Chondrocyte (in vitro differentiated cells): ENCODE data around the gene TTLL12. TPM values are rescaled to one million over a fixed set of nuclear protein-coding genes. Genes with fewer than 3 reads are reported as not detected.

Experiments
- DNase-seq: peaks from one replicate; pipeline ENCODE4 v3.0.0; 2021; ENCODE audit warnings: mixed read lengths, low spot score
- H3K27ac Mint-ChIP-seq: one replicate; pipeline ENCODE4 v1.8.0; 2021; ENCODE audit warnings: mild to moderate bottlenecking, moderate library complexity, mixed read lengths; ENCODE audit not compliant: unreplicated experiment
- H3K27me3 Mint-ChIP-seq: 2 replicates; pipeline ENCODE4 v1.8.0; 2021; ENCODE audit warnings: low read depth, mixed read lengths
- H3K36me3 Mint-ChIP-seq: 2 replicates; pipeline ENCODE4 v1.8.0; 2021; ENCODE audit warnings: low read depth, mixed read lengths
- H3K4me1 Mint-ChIP-seq: 2 replicates; pipeline ENCODE4 v1.8.0; 2021; ENCODE audit warnings: low read depth, mild to moderate bottlenecking, mixed read lengths
- H3K4me3 Mint-ChIP-seq: one replicate; pipeline ENCODE4 v1.8.0; 2021; ENCODE audit warnings: mild to moderate bottlenecking, moderate library complexity, mixed read lengths; ENCODE audit not compliant: unreplicated experiment
- H3K9me3 Mint-ChIP-seq: 2 replicates; pipeline ENCODE4 v1.8.0; 2021; ENCODE audit warnings: low read depth, mixed read lengths
- CTCF ChIP-seq: fragments of 200-600 bp; sonication (generic); IDR thresholded peaks from 2 replicates; pipeline ENCODE4 v1.5.0; 2021; ENCODE audit warnings: antibody characterized with exemption, mild to moderate bottlenecking, moderate library complexity
- long read RNA-seq: library from polyadenylated mRNA; stranded (forward); transcript quantifications from one replicate; pipeline ENCODE4 v2.0.0, GENCODE V29; 2021
- total RNA-seq: library from RNA; stranded (reverse); gene quantifications from 3 replicates; pipeline ENCODE4 v1.2.1, GENCODE V29; 2021

TTLL12 gene
- 33.5 to 36.4 TPM (median 35.6 TPM) in 3 replicates for total RNA-seq
- long read RNA-seq, transcript TTLL12-201 (14 exons, 3,385 nt) = major isoform, 74 of 95 reads
- long read RNA-seq, partial matches to known transcripts = 15 of 95 reads
- long read RNA-seq, other reads (novel, unspliced or antisense) = 6 of 95 reads

DNA sequence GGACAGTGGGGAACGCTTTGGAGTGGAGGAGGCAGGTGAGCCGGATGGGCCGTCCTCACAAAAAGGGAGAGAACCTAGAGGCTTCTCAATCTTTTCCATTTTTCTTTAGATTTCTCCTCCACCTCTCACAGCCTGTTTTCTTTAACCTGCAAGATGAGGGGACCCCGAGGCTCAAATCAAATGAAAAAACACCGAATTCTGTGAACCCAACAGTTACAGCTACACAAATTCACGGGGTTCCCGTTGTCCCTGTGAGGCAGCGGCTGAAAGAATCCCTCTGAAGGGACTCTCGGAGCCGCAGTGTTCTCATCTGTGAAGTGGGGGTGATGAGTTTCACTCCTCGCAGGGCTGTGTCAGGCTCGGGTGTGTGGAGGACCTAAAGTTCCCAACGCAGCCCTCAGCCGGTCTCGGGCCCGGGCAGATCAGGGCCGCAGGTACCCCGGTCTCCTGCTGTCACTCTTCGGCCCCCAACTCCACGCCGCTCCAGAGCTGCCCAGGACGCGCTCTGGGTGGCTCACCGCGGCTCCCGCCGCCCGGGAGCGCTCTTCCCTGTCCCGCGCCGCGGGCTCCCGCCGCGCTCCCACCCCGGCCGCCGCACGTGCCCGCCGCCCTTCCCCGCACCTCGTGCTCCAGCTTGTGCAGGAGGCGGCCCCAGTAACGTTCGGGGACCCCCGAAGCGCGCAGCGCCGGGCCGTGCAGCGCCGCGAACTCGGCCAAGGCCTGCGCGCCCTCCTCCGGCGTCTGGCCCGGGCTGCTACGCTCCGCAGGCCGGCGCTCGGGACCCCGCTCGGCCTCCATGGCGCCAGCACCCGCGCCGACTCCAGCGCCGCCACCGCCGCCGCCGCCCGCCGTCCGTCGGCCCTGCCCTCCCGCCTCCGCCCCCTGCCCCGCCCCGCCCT is at the start of gene TTLL12:
TSS of gene TTLL12 (minus strand) at position 863 of the 899 bp plus-strand sequence. CDS start at position 798, 65 bp downstream.
- Mint-ChIP-seq H3K9me3 (no peaks in the 10 kb centered on the region), H3K27me3 (no peaks in the 10 kb centered on the region), H3K27ac (peak within 1 kb of the TSS; percentile 91), H3K4me3 (peak within 1 kb of the TSS; percentile 74), H3K4me1 (peaks cover 27% of the 10 kb centered on the region), H3K36me3 (peaks cover 3% of the 10 kb centered on the region)
- peak; percentile 69 for DNase-seq
- TF ChIP-seq CTCF = peak; percentile 48

DNA sequence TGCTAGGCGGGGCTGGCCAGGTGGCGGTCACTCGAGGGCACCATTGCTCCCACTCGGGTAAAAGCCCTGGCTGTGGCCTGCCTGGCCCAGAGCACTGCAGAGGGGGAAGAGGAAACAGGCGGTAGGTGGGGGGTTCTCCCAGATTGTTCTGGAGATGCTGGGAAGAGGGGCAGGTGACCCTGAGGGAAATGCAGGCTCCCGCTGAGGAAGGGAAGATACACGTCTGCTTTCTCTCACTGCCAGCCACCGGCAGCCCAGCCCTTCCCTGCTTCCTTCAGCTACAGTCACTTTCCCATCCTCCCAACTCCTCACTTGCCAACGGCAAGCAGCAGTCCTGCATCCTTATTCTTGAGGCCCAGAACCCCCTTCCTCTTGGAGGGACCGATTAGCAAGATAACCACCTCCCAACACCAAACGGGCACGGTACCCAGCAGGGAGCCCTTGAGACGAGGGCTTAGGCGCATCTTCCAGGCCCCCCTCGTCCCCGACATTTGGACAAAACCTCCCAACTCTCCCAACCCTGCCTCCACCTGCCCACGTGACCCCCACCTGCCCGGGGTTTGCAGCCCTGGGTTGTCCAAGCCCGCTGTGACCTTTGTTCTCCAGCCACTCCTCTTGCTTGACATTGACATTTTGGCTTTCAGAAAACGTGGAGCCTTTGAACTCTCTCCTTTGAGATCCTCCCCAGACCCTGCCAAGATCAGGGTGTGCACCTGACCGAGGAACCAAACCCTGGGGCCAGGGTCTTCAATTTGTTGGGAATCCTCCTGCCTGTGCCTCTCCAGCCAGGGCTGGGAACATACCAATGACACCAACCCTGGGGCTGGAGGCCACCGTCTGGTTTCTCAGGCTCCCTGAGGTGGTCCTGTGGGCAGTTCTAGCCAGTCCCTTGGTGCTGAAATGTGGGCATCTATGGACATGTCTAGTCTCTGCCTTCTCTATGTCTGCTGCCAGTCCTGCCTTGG is 48.8 kb upstream of the TTLL12 start:
- no peaks in the 10 kb centered on the region for H3K9me3 Mint-ChIP-seq
- no peaks in the 10 kb centered on the region for H3K36me3 Mint-ChIP-seq
- TF ChIP-seq CTCF = no peak
- H3K4me3 Mint-ChIP-seq = no peak overlapping the region
- H3K27me3 Mint-ChIP-seq = peaks cover 19% of the 10 kb centered on the region
- H3K27ac Mint-ChIP-seq = no peak overlapping the region
- no peak for DNase-seq
- H3K4me1 Mint-ChIP-seq = peaks cover 6% of the 10 kb centered on the region

DNA sequence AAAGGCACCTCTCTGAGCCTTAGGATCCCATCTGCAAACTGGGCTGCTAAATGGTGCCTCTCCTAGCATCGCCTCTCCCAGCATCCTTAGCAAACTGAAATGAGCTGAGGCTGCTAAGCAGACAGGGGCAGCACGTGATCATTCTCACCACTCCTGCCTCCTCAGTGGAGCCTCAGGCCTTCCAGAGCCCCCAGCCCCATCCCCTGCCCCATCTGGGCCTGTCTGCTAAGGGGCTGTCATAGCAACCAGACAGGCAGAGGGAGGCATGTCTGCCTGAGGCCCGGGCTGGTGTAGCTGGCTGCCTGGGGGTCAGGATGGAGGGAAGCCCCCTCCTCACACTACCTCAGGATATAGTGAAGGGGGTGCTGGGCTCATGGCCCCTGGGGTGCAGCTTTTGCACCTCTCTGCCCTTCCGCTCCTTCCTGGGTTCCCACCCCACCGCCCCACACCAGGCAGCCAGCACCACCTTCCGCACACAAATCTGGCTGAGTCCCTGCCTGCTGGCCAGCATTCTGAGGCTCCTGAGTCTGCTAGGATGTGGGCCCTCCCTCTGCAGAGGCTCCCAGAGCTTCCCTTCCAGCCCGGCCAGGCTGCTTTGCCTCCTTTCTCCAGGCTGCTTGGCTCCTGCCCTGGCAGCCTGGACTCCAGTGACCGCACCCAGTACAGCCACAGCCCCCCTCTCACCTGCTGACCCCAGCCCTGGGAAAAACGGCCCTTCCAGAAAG is 47.5 kb upstream of the TTLL12 start:
- peaks cover 6% of the 10 kb centered on the region for H3K4me1 Mint-ChIP-seq
- no peak for TF ChIP-seq CTCF
- no peak overlapping the region for H3K27ac Mint-ChIP-seq
- no peak for DNase-seq
- peaks cover 17% of the 10 kb centered on the region for H3K27me3 Mint-ChIP-seq
- no peak overlapping the region for H3K4me3 Mint-ChIP-seq
- H3K36me3 Mint-ChIP-seq = no peaks in the 10 kb centered on the region
- no peaks in the 10 kb centered on the region for H3K9me3 Mint-ChIP-seq

DNA sequence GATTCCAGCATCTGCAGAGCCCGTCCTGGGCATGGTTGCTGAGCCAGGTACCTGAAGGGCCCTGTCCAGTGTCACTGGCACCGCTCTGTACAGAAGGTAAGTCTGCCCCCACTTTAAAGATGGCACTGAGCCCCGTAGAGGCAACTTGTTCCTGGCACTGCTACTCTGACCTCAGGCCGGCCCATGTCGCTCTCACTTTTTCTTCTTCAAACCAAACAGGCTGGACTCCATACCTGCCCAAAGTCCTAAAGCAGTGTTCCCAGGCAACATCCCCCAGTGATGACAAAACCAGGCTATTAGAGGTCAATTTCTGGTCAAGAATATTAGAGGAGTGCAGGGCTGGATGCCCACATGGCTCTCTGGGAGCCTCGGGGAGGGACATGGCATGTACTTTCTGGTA is 46.6 kb upstream of the TTLL12 start:
- DNase-seq = no peak
- no peaks in the 10 kb centered on the region for H3K36me3 Mint-ChIP-seq
- H3K27me3 Mint-ChIP-seq = peaks cover 19% of the 10 kb centered on the region
- TF ChIP-seq CTCF = no peak
- no peak overlapping the region for H3K27ac Mint-ChIP-seq
- H3K9me3 Mint-ChIP-seq = no peaks in the 10 kb centered on the region
- peaks cover 6% of the 10 kb centered on the region for H3K4me1 Mint-ChIP-seq
- H3K4me3 Mint-ChIP-seq = no peak overlapping the region
